Parathyroid adenoma (tissue), 2 donors: ENCODE results near the gene HCN2.

ENCODE experiments used
- H2AFZ ChIP-seq: fragments of 300-600 bp; sonication (generic); one replicate; pipeline ENCODE4 v1.7.0; 2017; ENCODE audit warnings: antibody characterized with exemption, mild to moderate bottlenecking
- H3K27ac ChIP-seq: fragments of 300-600 bp; sonication (generic); one replicate; pipeline ENCODE4 v1.7.0; 2017
- H3K27me3 ChIP-seq: fragments of 300-600 bp; sonication (generic); one replicate; pipeline ENCODE4 v1.7.0; 2017; ENCODE audit warnings: low read length; ENCODE audit not compliant: control insufficient read depth, insufficient read depth
- H3K36me3 ChIP-seq: fragments of 300-600 bp; sonication (generic); one replicate; pipeline ENCODE4 v1.7.0; 2017; ENCODE audit warnings: low read length; ENCODE audit not compliant: control insufficient read depth, insufficient read depth
- H3K4me1 ChIP-seq: fragments of 300-600 bp; sonication (generic); one replicate; pipeline ENCODE4 v1.7.0; 2017; ENCODE audit warnings: control low read depth
- H3K4me2 ChIP-seq: fragments of 300-600 bp; sonication (generic); one replicate; pipeline ENCODE4 v1.7.0; 2017; ENCODE audit warnings: low read length
- H3K4me3 ChIP-seq: fragments of 300-600 bp; sonication (generic); one replicate; pipeline ENCODE4 v1.7.0; 2017; ENCODE audit warnings: low read depth, low read length
- H3K79me2 ChIP-seq: fragments of 300-600 bp; sonication (generic); one replicate; pipeline ENCODE4 v1.7.0; 2017; ENCODE audit warnings: control low read depth
- H3K9ac ChIP-seq: fragments of 300-600 bp; sonication (generic); one replicate; pipeline ENCODE4 v1.7.0; 2017; ENCODE audit warnings: mild to moderate bottlenecking
- H3K9me3 ChIP-seq: fragments of 300-600 bp; sonication (generic); one replicate; pipeline ENCODE4 v1.7.0; 2017; ENCODE audit warnings: low read length; ENCODE audit not compliant: control insufficient read depth
- TF ChIP-seq, protein P1 (sequence below): fragments of 300-600 bp; sonication (generic); IDR thresholded peaks from one replicate; pipeline ENCODE4 v1.7.0; 2017; ENCODE audit warnings: antibody characterized with exemption, mild to moderate bottlenecking
- donor health status: primary hyperparathyroidism.

The HCN2 gene

GRCh38 chr19:651114-651818 lies 61.6 kb downstream of the HCN2 start:
- Histone ChIP-seq H3K27ac (no peak overlapping the region), H3K9me3 (no peaks in the 10 kb centered on the region), H3K36me3 (no peaks in the 10 kb centered on the region), H3K27me3 (no peaks in the 10 kb centered on the region), H3K9ac (no peak overlapping the region), H3K4me1 (no peaks in the 10 kb centered on the region), H2AFZ (no peak overlapping the region), H3K79me2 (peaks cover 28% of the 10 kb centered on the region), H3K4me2 (no peak overlapping the region), H3K4me3 (no peak overlapping the region)
- TF ChIP-seq, protein P1, sequence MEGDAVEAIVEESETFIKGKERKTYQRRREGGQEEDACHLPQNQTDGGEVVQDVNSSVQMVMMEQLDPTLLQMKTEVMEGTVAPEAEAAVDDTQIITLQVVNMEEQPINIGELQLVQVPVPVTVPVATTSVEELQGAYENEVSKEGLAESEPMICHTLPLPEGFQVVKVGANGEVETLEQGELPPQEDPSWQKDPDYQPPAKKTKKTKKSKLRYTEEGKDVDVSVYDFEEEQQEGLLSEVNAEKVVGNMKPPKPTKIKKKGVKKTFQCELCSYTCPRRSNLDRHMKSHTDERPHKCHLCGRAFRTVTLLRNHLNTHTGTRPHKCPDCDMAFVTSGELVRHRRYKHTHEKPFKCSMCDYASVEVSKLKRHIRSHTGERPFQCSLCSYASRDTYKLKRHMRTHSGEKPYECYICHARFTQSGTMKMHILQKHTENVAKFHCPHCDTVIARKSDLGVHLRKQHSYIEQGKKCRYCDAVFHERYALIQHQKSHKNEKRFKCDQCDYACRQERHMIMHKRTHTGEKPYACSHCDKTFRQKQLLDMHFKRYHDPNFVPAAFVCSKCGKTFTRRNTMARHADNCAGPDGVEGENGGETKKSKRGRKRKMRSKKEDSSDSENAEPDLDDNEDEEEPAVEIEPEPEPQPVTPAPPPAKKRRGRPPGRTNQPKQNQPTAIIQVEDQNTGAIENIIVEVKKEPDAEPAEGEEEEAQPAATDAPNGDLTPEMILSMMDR, result no peak

GRCh38 chr19:651991-652390 lies 62.3 kb downstream of the HCN2 start:
- Histone ChIP-seq H3K4me1 (no peaks in the 10 kb centered on the region), H3K79me2 (peaks cover 28% of the 10 kb centered on the region), H3K9me3 (no peaks in the 10 kb centered on the region), H2AFZ (no peak overlapping the region), H3K9ac (no peak overlapping the region), H3K27ac (no peak overlapping the region), H3K4me2 (no peak overlapping the region), H3K27me3 (no peaks in the 10 kb centered on the region), H3K36me3 (no peaks in the 10 kb centered on the region), H3K4me3 (no peak overlapping the region)
- TF ChIP-seq, protein P1, result no peak

GRCh38 chr19:652467-653389 lies 63.0 kb downstream of the HCN2 start:
- Histone ChIP-seq H3K4me2 (no peak overlapping the region), H3K36me3 (no peaks in the 10 kb centered on the region), H3K27me3 (no peaks in the 10 kb centered on the region), H3K9ac (no peak overlapping the region), H3K4me1 (no peaks in the 10 kb centered on the region), H3K79me2 (peaks cover 34% of the 10 kb centered on the region), H3K9me3 (no peaks in the 10 kb centered on the region), H3K4me3 (no peak overlapping the region), H2AFZ (no peak overlapping the region), H3K27ac (no peak overlapping the region)
- TF ChIP-seq, protein P1, result no peak

DNA sequence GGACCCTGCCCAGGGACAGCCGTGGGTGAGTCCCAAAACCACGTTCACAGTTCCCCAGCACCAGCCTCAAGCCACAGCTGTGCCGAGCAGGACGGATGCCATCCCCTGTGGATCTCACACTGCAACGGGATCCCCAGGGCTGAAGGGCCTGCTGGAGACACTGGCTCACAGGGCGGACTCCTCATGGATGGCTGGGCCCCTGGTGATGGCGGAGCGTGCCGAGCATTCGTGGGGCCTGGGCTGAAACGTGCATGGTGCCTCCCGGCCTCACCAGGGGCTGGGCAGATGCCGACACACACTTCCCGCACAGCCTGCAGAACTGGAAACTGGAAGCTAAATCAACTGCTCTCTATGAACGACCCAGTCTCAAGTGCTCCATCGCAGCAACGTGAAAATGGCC lies 63.7 kb downstream of the HCN2 start:
- H3K4me1 ChIP-seq, result no peaks in the 10 kb centered on the region
- no peak overlapping the region for H3K4me2 ChIP-seq
- H3K27me3 ChIP-seq, result no peaks in the 10 kb centered on the region
- H3K9me3 ChIP-seq, result no peaks in the 10 kb centered on the region
- no peak overlapping the region for H3K27ac ChIP-seq
- no peak overlapping the region for H2AFZ ChIP-seq
- H3K36me3 ChIP-seq, result no peaks in the 10 kb centered on the region
- H3K4me3 ChIP-seq, result no peak overlapping the region
- peaks cover 40% of the 10 kb centered on the region for H3K79me2 ChIP-seq
- TF ChIP-seq, protein P1, result no peak
- no peak overlapping the region for H3K9ac ChIP-seq
